BJ (cell line): ENCODE data around the gene PCYT1B. TPM values are rescaled to one million over a fixed set of nuclear protein-coding genes. Genes with fewer than 3 reads are reported as not detected.

ENCODE experiments used
- CTCF ChIA-PET: fragments of 350-600 bp; formaldehyde crosslinking; extraction: SDS; loops from one replicate; lab custom pipeline; 2021; ENCODE audit warnings: antibody characterized with exemption, inconsistent platforms; lab: Yijun Ruan, JAX
- POLR2A ChIA-PET: fragments of 300-600 bp; sonication (Branson Sonifier 250); formaldehyde crosslinking; extraction: SDS; loops from one replicate; lab custom pipeline; 2021; ENCODE audit warnings: antibody characterized with exemption; lab: Charles Lee
- DNase-seq: peaks from one replicate; pipeline ENCODE4 v3.0.0-alpha.2; 2011; ENCODE audit warnings: low read depth
- H3K27me3 ChIP-seq: 2 replicates; pipeline ENCODE4 v1.6.0; 2011; ENCODE audit warnings: low read length; ENCODE audit not compliant: control insufficient read depth, insufficient read depth
- H3K36me3 ChIP-seq: 2 replicates; pipeline ENCODE4 v1.5.1; 2011; ENCODE audit warnings: low read length; ENCODE audit not compliant: control insufficient read depth, insufficient read depth
- H3K4me3 ChIP-seq: 2 replicates; pipeline ENCODE4 v1.5.1; 2011; ENCODE audit warnings: low read depth, mild to moderate bottlenecking, control low read depth, low read length
- CTCF ChIP-seq: IDR thresholded peaks from 2 replicates; pipeline ENCODE4 v1.5.1; 2011; ENCODE audit warnings: low read depth, mild to moderate bottlenecking, control low read depth, inconsistent platforms, low read length, moderate library complexity; ENCODE audit not compliant: insufficient read depth
- polyA plus RNA-seq: library from polyadenylated mRNA; depleted of rRNA; stranded (reverse); fragments of >200 nt; gene quantifications from 2 replicates; pipeline ENCODE4 v1.2.3, GENCODE V29; 2011

The PCYT1B gene
- polyA plus RNA-seq, 1 experiment = not detected

- POLR2A ChIA-PET = no interaction called here
- CTCF ChIA-PET = no interaction called here
Observed at GRCh38 chrX:24684048-24684447, 36.9 kb upstream of the PCYT1B start.

GRCh38 chrX:24682739-24683432, 35.7 kb upstream of the PCYT1B start:
- Histone ChIP-seq H3K36me3 (no peaks in the 10 kb centered on the region), H3K4me3 (no peak overlapping the region), H3K27me3 (no peaks in the 10 kb centered on the region; the same call in 1 of the 2 replicates)
- no peak for DNase-seq
- ChIA-PET CTCF (interaction anchor here (0.6 kb wide), 1 partner anchor 16 kb away, joined by 3 read pairs; no protein-coding TSS in a partner anchor), POLR2A (no interaction called here)
- no peak for TF ChIP-seq CTCF

More at GRCh38 chrX:24684048-24684447, 36.9 kb upstream of the PCYT1B start:
- H3K36me3 ChIP-seq = no peaks in the 10 kb centered on the region
- H3K4me3 ChIP-seq = no peak overlapping the region
- no peaks in the 10 kb centered on the region; the same call in 1 of the 2 replicates for H3K27me3 ChIP-seq
- no peak for DNase-seq
- no peak for TF ChIP-seq CTCF

GRCh38 chrX:24676403-24677024, 29.4 kb upstream of the PCYT1B start:
- no peak overlapping the region for H3K4me3 ChIP-seq
- ChIA-PET CTCF (interaction anchor here (0.8 to 1.7 kb wide), 7 partner anchors 11 to 467 kb away, joined by 3 to 12 read pairs (median 4); no protein-coding TSS in a partner anchor), POLR2A (no interaction called here)
- H3K36me3 ChIP-seq = no peaks in the 10 kb centered on the region
- no peak for DNase-seq
- no peaks in the 10 kb centered on the region; the same call in 1 of the 2 replicates for H3K27me3 ChIP-seq
- TF ChIP-seq CTCF = peak; percentile 55

GRCh38 chrX:24673424-24673823, 26.3 kb upstream of the PCYT1B start:
- Histone ChIP-seq H3K4me3 (no peak overlapping the region), H3K36me3 (no peaks in the 10 kb centered on the region), H3K27me3 (no peaks in the 10 kb centered on the region)
- ChIA-PET CTCF (interaction anchor here (0.5 to 0.6 kb wide), 2 partner anchors 17 to 293 kb away, joined by 3 read pairs; no protein-coding TSS in a partner anchor), POLR2A (no interaction called here)
- no peak for TF ChIP-seq CTCF
- no peak for DNase-seq

GRCh38 chrX:24672701-24673190, 25.6 kb upstream of the PCYT1B start:
- no peak for DNase-seq
- H3K27me3 ChIP-seq = no peaks in the 10 kb centered on the region
- no peak for TF ChIP-seq CTCF
- ChIA-PET CTCF (interaction anchor here (0.6 kb wide), 1 partner anchor 294 kb away, joined by 3 read pairs; no protein-coding TSS in a partner anchor), POLR2A (no interaction called here)
- H3K4me3 ChIP-seq = no peak overlapping the region
- H3K36me3 ChIP-seq = no peaks in the 10 kb centered on the region
